SK-N-SH (cell line): ENCODE results near the gene C4A. TPM values are rescaled to one million over a fixed set of nuclear protein-coding genes. Genes with fewer than 3 reads are reported as not detected.
"Not testable (repeated sequence)": the region's sequence is repeated elsewhere in the genome, so short reads cannot be mapped to it uniquely, and the experiment has no call there.

Experiments
- CTCF ChIA-PET: fragments of 300-600, 350-600 bp; formaldehyde crosslinking; extraction: SDS; loops from one replicate; lab custom pipeline; 2021; lab: Yijun Ruan, JAX
- POLR2A ChIA-PET: fragments of 350-600 bp; sonication (Branson Sonifier 250); formaldehyde crosslinking; extraction: SDS; loops from one replicate; lab custom pipeline; 2020; ENCODE audit warnings: antibody characterized with exemption, inconsistent platforms; lab: Yijun Ruan, JAX
- DNase-seq: peaks from one replicate; pipeline ENCODE4 v3.0.0; 2012
- H2AFZ ChIP-seq: fragments of 200-600 bp; sonication (generic); 2 replicates; pipeline ENCODE4 v1.8.1; 2016; ENCODE audit warnings: antibody characterized with exemption, mild to moderate bottlenecking, low read depth
- H3F3A ChIP-seq: fragments of 200-600 bp; sonication (generic); replicated peaks from 2 replicates; pipeline ENCODE3; 2016; ENCODE audit warnings: antibody characterized with exemption, mild to moderate bottlenecking; ENCODE audit not compliant: insufficient read depth
- H3K27ac ChIP-seq, 2 experiments: fragments of 200-500 bp in 1 of 2; fragments of 200-600 bp in 1 of 2; sonication (Bioruptor generic) in 1 of 2; sonication (generic), shearing (Covaris generic) in 1 of 2; 2 replicates each; pipeline versions ENCODE4 v1.5.1 to v1.6.1; 2014 to 2016; ENCODE audit warnings: low read depth in 2 of 2, inconsistent platforms in 1 of 2, low read length in 1 of 2, mild to moderate bottlenecking in 1 of 2, mixed read lengths in 1 of 2
- H3K27me3 ChIP-seq: fragments of 200-600 bp; sonication (generic), shearing (Covaris generic); 2 replicates; pipeline ENCODE4 v1.6.1; 2016; ENCODE audit warnings: mixed run types; ENCODE audit not compliant: insufficient read depth
- H3K36me3 ChIP-seq, 2 experiments: fragments of 200-500 bp in 1 of 2; fragments of 200-600 bp in 1 of 2; sonication (Bioruptor generic) in 1 of 2; sonication (generic) in 1 of 2; replicated peaks in 1 of 2; 2 replicates each; pipeline versions ENCODE3 to v1.5.1; 2014 to 2016; ENCODE audit warnings: low read length in 1 of 2, mild to moderate bottlenecking in 1 of 2; ENCODE audit not compliant: insufficient read depth in 2 of 2, control insufficient read depth in 1 of 2
- H3K4me1 ChIP-seq, 2 experiments: fragments of 200-500 bp in 1 of 2; fragments of 200-600 bp in 1 of 2; sonication (Bioruptor generic) in 1 of 2; sonication (generic), shearing (Covaris generic) in 1 of 2; 2 replicates each; pipeline versions ENCODE4 v1.5.1 to v1.6.1; 2014 to 2016; ENCODE audit warnings: low read depth in 1 of 2, low read length in 1 of 2, mixed run types in 1 of 2; ENCODE audit not compliant: insufficient read depth in 2 of 2, control insufficient read depth in 1 of 2
- H3K4me2 ChIP-seq: fragments of 200-600 bp; sonication (generic), shearing (Covaris generic); 2 replicates; pipeline ENCODE4 v1.6.1; 2017; ENCODE audit warnings: mixed run types
- H3K4me3 ChIP-seq, 2 experiments: fragments of 200-500 bp in 1 of 2; fragments of 200-600 bp in 1 of 2; sonication (Bioruptor generic) in 1 of 2; sonication (generic), shearing (Covaris generic) in 1 of 2; 2 replicates each; pipeline versions ENCODE4 v1.5.1 to v1.8.1; 2014 to 2016; ENCODE audit warnings: low read depth in 2 of 2, inconsistent platforms in 1 of 2, low read length in 1 of 2, mild to moderate bottlenecking in 1 of 2, mixed read lengths in 1 of 2, moderate library complexity in 1 of 2
- H3K79me2 ChIP-seq: fragments of 200-600 bp; sonication (generic); 2 replicates; pipeline ENCODE4 v1.8.1; 2017; ENCODE audit warnings: mild to moderate bottlenecking; ENCODE audit not compliant: insufficient read depth
- H3K9ac ChIP-seq: fragments of 200-600 bp; sonication (generic); 2 replicates; pipeline ENCODE4 v1.6.1; 2017; ENCODE audit warnings: mixed run types
- H3K9me2 ChIP-seq: fragments of 200-600 bp; sonication (generic); 2 replicates; pipeline ENCODE4 v1.6.1; 2017; ENCODE audit warnings: mixed run types
- H3K9me3 ChIP-seq: fragments of 200-600 bp; sonication (generic); 2 replicates; pipeline ENCODE4 v1.6.1; 2017; ENCODE audit warnings: mixed run types, mild to moderate bottlenecking, moderate library complexity
- H4K20me1 ChIP-seq: fragments of 200-600 bp; sonication (generic); 2 replicates; pipeline ENCODE4 v1.6.1; 2017; ENCODE audit warnings: mild to moderate bottlenecking, mixed run types; ENCODE audit not compliant: insufficient read depth
- FOXM1 ChIP-seq: IDR thresholded peaks from 2 replicates; pipeline ENCODE4 v1.4.0; 2012; ENCODE audit warnings: low read depth, mild to moderate bottlenecking
- GABPA ChIP-seq: IDR thresholded peaks from 2 replicates; pipeline ENCODE4 v1.4.0; 2012; ENCODE audit warnings: low read depth, mild to moderate bottlenecking
- JUND ChIP-seq: IDR thresholded peaks from 2 replicates; pipeline ENCODE4 v1.4.0; 2012
- MEF2A ChIP-seq: IDR thresholded peaks from 2 replicates; pipeline ENCODE4 v1.4.0; 2012; ENCODE audit warnings: low read depth, borderline replicate concordance
- MXI1 ChIP-seq: IDR thresholded peaks from 2 replicates; pipeline ENCODE4 v1.6.1; 2012; ENCODE audit warnings: mild to moderate bottlenecking, low read depth, low read length, improper control_type of control experiment
- NFIC ChIP-seq: IDR thresholded peaks from 2 replicates; pipeline ENCODE4 v1.4.0; 2012; ENCODE audit warnings: borderline replicate concordance
- RXRA ChIP-seq: IDR thresholded peaks from 2 replicates; pipeline ENCODE4 v1.4.0; 2012; ENCODE audit warnings: low read depth, mild to moderate bottlenecking, borderline replicate concordance
- SMC3 ChIP-seq: IDR thresholded peaks from 2 replicates; pipeline ENCODE4 v1.6.1; 2012; ENCODE audit warnings: low read depth, low read length, improper control_type of control experiment
- TAF1 ChIP-seq: IDR thresholded peaks from 2 replicates; pipeline ENCODE4 v1.6.1; 2012; ENCODE audit warnings: low read depth, mild to moderate bottlenecking, low read length, moderate library complexity, borderline replicate concordance
- ZBTB33 ChIP-seq: IDR thresholded peaks from 2 replicates; pipeline ENCODE4 v1.4.0; 2012; ENCODE audit warnings: low read depth, borderline replicate concordance
- WGBS: methylation state at CpG from one replicate; pipeline ENCODE4 v1.1.6; 2017; ENCODE audit warnings: low lambda C conversion rate; 5-methylcytosine and 5-hydroxymethylcytosine counted together
- polyA plus RNA-seq, 3 experiments: library from polyadenylated mRNA; depleted of rRNA; stranded (reverse); fragments of >200 nt; gene quantifications; 2 replicates each; pipeline ENCODE4 v1.2.3, GENCODE V29; 2012

The C4A gene
- polyA plus RNA-seq, 1 of the 3 experiments (the other 2 are of a cell fraction) = 11.4 TPM

GRCh38 chr6:31976065-31976464 lies 5.8 kb upstream of the C4A start:
- H3K9me3 ChIP-seq, CTCF ChIA-PET, H3K4me3 ChIP-seq, H3K9me2 ChIP-seq, H3K4me2 ChIP-seq, DNase-seq, POLR2A ChIA-PET, H3K27ac ChIP-seq, H3K27me3 ChIP-seq, H3F3A ChIP-seq, H3K9ac ChIP-seq, H2AFZ ChIP-seq, H4K20me1 ChIP-seq: not testable (repeated sequence)
- Histone ChIP-seq H3K36me3 (peaks cover 8 to 17% of the 10 kb centered on the region in 2 experiments), H3K4me1 (peaks cover 0 to 12% of the 10 kb centered on the region in 2 experiments; a peak in 3 of 4 replicates), H3K79me2 (peaks cover 41% of the 10 kb centered on the region)
- 90% methylated on average over 13 of the region's 30 CpGs for WGBS

- CTCF ChIA-PET = interaction anchor here (1.8 kb wide), 1 partner anchor 26 kb away, joined by 6 read pairs; no protein-coding TSS in a partner anchor
- no peak overlapping the region for H3K4me2 ChIP-seq
- no peak for TF ChIP-seq ZBTB33
- TF ChIP-seq MXI1 = no peak
- TF ChIP-seq GABPA = no peak
- no peak for TF ChIP-seq JUND
- no peak for TF ChIP-seq TAF1
- TF ChIP-seq RXRA = no peak
- TF ChIP-seq NFIC = no peak
- no peak for TF ChIP-seq MEF2A
- no peak for TF ChIP-seq FOXM1
- H3K9ac ChIP-seq = no peak overlapping the region
- POLR2A ChIA-PET = no interaction called here
- H3K36me3 ChIP-seq = peaks cover 8 to 17% of the 10 kb centered on the region in 2 experiments
- no peak overlapping the region for H2AFZ ChIP-seq
- H3K4me3 ChIP-seq = no peak overlapping the region
- no peaks in the 10 kb centered on the region for H3F3A ChIP-seq
- no peak for DNase-seq
- no peaks in the 10 kb centered on the region for H3K27me3 ChIP-seq
- peaks cover 30% of the 10 kb centered on the region for H3K79me2 ChIP-seq
- H3K4me1 ChIP-seq = peaks cover 0 to 5% of the 10 kb centered on the region in 2 experiments; a peak in 3 of 4 replicates
- H3K9me2 ChIP-seq = no peaks in the 10 kb centered on the region
- no peak overlapping the region for H3K27ac ChIP-seq
- no peaks in the 10 kb centered on the region for H4K20me1 ChIP-seq
- 92% methylated on average over 12 of the region's 12 CpGs for WGBS
- H3K9me3 ChIP-seq = no peaks in the 10 kb centered on the region
These were observed 3.9 kb upstream of the C4A start for GRCh38 chr6:31977816-31978431.

GRCh38 chr6:31978831-31979230 lies 3.0 kb upstream of the C4A start:
- no peak overlapping the region for H3K27ac ChIP-seq
- no peak for TF ChIP-seq SMC3
- no peak for TF ChIP-seq JUND
- H3K4me1 ChIP-seq = no peaks in the 10 kb centered on the region
- H3K79me2 ChIP-seq = peaks cover 21% of the 10 kb centered on the region
- no peaks in the 10 kb centered on the region for H3K9me3 ChIP-seq
- no peaks in the 10 kb centered on the region for H3K27me3 ChIP-seq
- no peak overlapping the region for H3K4me2 ChIP-seq
- H2AFZ ChIP-seq = no peak overlapping the region
- no peak overlapping the region for H3K4me3 ChIP-seq
- no peaks in the 10 kb centered on the region for H3K9me2 ChIP-seq
- H3K36me3 ChIP-seq = peaks cover 8 to 17% of the 10 kb centered on the region in 2 experiments
- WGBS = 84% methylated on average over 5 of the region's 5 CpGs
- DNase-seq = no peak
- H3F3A ChIP-seq = no peaks in the 10 kb centered on the region
- ChIA-PET POLR2A (no interaction called here), CTCF (interaction anchor here (1.8 kb wide), 1 partner anchor 27 kb away, joined by 6 read pairs; no protein-coding TSS in a partner anchor)
- no peaks in the 10 kb centered on the region for H4K20me1 ChIP-seq
- H3K9ac ChIP-seq = no peak overlapping the region
